Smooth muscle cell (in vitro differentiated cells): ENCODE results near the gene FNDC3B. TPM values are rescaled to one million over a fixed set of nuclear protein-coding genes. Genes with fewer than 3 reads are reported as not detected.

ENCODE experiments used
- DNase-seq: peaks from one replicate; lab custom pipeline; 2025; ENCODE audit not compliant: unreplicated experiment; lab: John Stamatoyannopoulos, UW
- H2AFZ ChIP-seq: fragments of 200-600 bp; sonication (generic); 2 replicates; pipeline ENCODE4 v1.6.0; 2016; ENCODE audit warnings: antibody characterized with exemption, low read depth, mild to moderate bottlenecking
- H3F3A ChIP-seq: fragments of 200-600 bp; sonication (generic); 2 replicates; pipeline ENCODE4 v1.6.0; 2017; ENCODE audit warnings: antibody characterized with exemption, low read depth
- H3K27ac ChIP-seq: fragments of 200-600 bp; sonication (generic); 2 replicates; pipeline ENCODE4 v1.5.1; 2016; ENCODE audit warnings: low read depth, mild to moderate bottlenecking
- H3K27me3 ChIP-seq: fragments of 200-600 bp; sonication (generic); 2 replicates; pipeline ENCODE4 v1.6.1; 2016; ENCODE audit warnings: low read depth, mild to moderate bottlenecking
- H3K36me3 ChIP-seq: fragments of 200-600 bp; sonication (generic); 2 replicates; pipeline ENCODE4 v1.5.1; 2016; ENCODE audit warnings: low read depth
- H3K4me1 ChIP-seq: fragments of 200-600 bp; sonication (generic); 2 replicates; pipeline ENCODE4 v1.5.1; 2016; ENCODE audit warnings: low read depth
- H3K4me2 ChIP-seq: fragments of 200-600 bp; sonication (generic); 2 replicates; pipeline ENCODE4 v1.6.0; 2016; ENCODE audit warnings: mild to moderate bottlenecking
- H3K4me3 ChIP-seq: fragments of 200-600 bp; sonication (generic); 2 replicates; pipeline ENCODE4 v1.5.1; 2016; ENCODE audit warnings: mild to moderate bottlenecking
- H3K79me2 ChIP-seq: fragments of 200-600 bp; sonication (generic); 2 replicates; pipeline ENCODE4 v1.6.0; 2016; ENCODE audit warnings: low read depth, mild to moderate bottlenecking
- H3K9ac ChIP-seq: fragments of 200-600 bp; sonication (generic); 2 replicates; pipeline ENCODE4 v1.6.0; 2016; ENCODE audit warnings: low read depth
- H3K9me3 ChIP-seq: fragments of 200-600 bp; sonication (generic); replicated peaks from 2 replicates; pipeline ENCODE4 v1.5.1; 2016; ENCODE audit warnings: low read depth
- H4K20me1 ChIP-seq: fragments of 200-600 bp; sonication (generic); 2 replicates; pipeline ENCODE4 v1.6.0; 2016; ENCODE audit warnings: low read depth
- CTCF ChIP-seq: fragments of 200-600 bp; sonication (generic); IDR thresholded peaks from 2 replicates; pipeline ENCODE4 v1.5.1; 2017; ENCODE audit warnings: borderline replicate concordance, mild to moderate bottlenecking, antibody characterized with exemption; ENCODE audit not compliant: insufficient read depth, poor library complexity, severe bottlenecking
- WGBS: methylation state at CpG from one replicate; pipeline ENCODE4 v1.1.7; 2016; ENCODE audit warnings: low lambda C conversion rate; 5-methylcytosine and 5-hydroxymethylcytosine counted together
- polyA plus RNA-seq: library from polyadenylated mRNA; unstranded; fragments of >200 nt; fragmentation: Nextera tagmentation; extraction: Ambion mirVana; gene quantifications from 2 replicates; pipeline ENCODE4 v1.2.1, GENCODE V29; 2016
- total RNA-seq: library from RNA; depleted of rRNA; stranded (reverse); fragments of >200 nt; gene quantifications from 2 replicates; pipeline ENCODE4 v1.2.3, GENCODE V29; 2014

Gene FNDC3B
- total and polyA plus RNA-seq, 2 experiments from 2014 or later = 149 to 294 TPM

DNA sequence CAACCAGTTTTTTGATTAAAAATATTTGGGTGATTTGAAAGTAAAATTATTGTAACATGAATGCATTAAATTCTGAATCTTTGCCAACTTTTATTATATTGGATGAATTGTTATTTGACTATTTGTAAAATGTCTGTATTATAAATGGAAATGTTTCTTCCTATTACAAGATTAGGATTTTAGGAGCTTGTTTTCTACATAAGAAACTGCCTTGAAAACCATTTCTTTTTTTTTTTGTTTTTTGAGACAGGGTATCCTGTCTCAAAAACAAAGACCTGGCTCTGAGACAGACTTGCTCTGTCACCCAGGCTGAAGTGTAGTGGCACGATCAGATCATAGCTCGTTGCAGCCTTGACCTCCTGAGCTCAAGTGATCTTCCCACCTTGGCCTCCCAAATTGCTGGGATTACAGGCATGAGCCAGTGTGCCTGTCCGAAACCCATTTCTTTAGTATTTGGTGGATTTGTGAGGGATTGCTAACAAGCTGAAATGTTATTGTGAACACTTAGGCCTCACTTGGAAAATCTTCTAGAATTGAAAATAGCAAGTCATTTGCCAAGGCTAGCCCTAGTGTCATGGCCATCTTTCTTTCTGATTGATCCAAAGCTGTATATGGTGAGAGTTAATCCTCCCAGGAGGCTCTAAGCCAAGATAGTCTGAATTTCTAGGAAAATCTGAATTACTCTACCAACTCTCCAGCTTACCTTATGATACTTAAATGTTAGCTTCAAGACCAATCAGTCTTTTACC lies 100.3 kb downstream of the FNDC3B start:
- no peak for DNase-seq
- Histone ChIP-seq H3K4me3 (no peak overlapping the region), H3K4me1 (peaks cover 85% of the 10 kb centered on the region), H4K20me1 (peaks cover 98% of the 10 kb centered on the region), H3K9ac (peak overlapping the region; percentile 83), H2AFZ (no peak overlapping the region), H3K36me3 (no peaks in the 10 kb centered on the region), H3K4me2 (peak overlapping the region; percentile 78), H3K27ac (peak overlapping the region; percentile 99), H3F3A (peaks cover 71% of the 10 kb centered on the region), H3K9me3 (no peaks in the 10 kb centered on the region), H3K79me2 (peaks cover 93% of the 10 kb centered on the region), H3K27me3 (no peaks in the 10 kb centered on the region)
- 44% methylated on average over 3 of the region's 3 CpGs for WGBS
- TF ChIP-seq CTCF = no peak

- no peaks in the 10 kb centered on the region for H3K36me3 ChIP-seq
- TF ChIP-seq CTCF = no peak
- peaks cover 76% of the 10 kb centered on the region for H3K4me1 ChIP-seq
- 12% methylated on average over 7 of the region's 7 CpGs for WGBS
- H3K27ac ChIP-seq = peak overlapping the region; percentile 99
- no peak for DNase-seq
- H2AFZ ChIP-seq = no peak overlapping the region
- H3K4me2 ChIP-seq = peak overlapping the region; percentile 78
- H3K4me3 ChIP-seq = no peak overlapping the region
- peaks cover 93% of the 10 kb centered on the region for H3K79me2 ChIP-seq
- H3K9me3 ChIP-seq = no peaks in the 10 kb centered on the region
- peaks cover 75% of the 10 kb centered on the region for H3F3A ChIP-seq
- peak overlapping the region; percentile 83 for H3K9ac ChIP-seq
- no peaks in the 10 kb centered on the region for H3K27me3 ChIP-seq
- H4K20me1 ChIP-seq = peaks cover 98% of the 10 kb centered on the region
Observed at GRCh38 chr3:172140499-172141391, 101.4 kb downstream of the FNDC3B start.

- H3K36me3 ChIP-seq = no peaks in the 10 kb centered on the region
- peaks cover 96% of the 10 kb centered on the region for H4K20me1 ChIP-seq
- H3K9me3 ChIP-seq = no peaks in the 10 kb centered on the region
- H2AFZ ChIP-seq = no peak overlapping the region
- peaks cover 93% of the 10 kb centered on the region for H3K79me2 ChIP-seq
- peaks cover 61% of the 10 kb centered on the region for H3K4me1 ChIP-seq
- WGBS = 22% methylated on average over 8 of the region's 8 CpGs
- peaks cover 73% of the 10 kb centered on the region for H3F3A ChIP-seq
- H3K9ac ChIP-seq = peak overlapping the region; percentile 83
- no peak for TF ChIP-seq CTCF
- peak overlapping the region; percentile 78 for H3K4me2 ChIP-seq
- H3K27me3 ChIP-seq = no peaks in the 10 kb centered on the region
- H3K4me3 ChIP-seq = no peak overlapping the region
- no peak for DNase-seq
- H3K27ac ChIP-seq = peak overlapping the region; percentile 99
Observed at GRCh38 chr3:172142051-172142863, 102.9 kb downstream of the FNDC3B start.
